Endometrial microvascular endothelial cells (primary cell): ENCODE data around the gene ATF6B. TPM values are rescaled to one million over a fixed set of nuclear protein-coding genes. Genes with fewer than 3 reads are reported as not detected.

Source experiments
- in situ Hi-C: cut with HindIII; loops from 2 replicates; pipeline ENCODE4 v1.10.0; 2017; ENCODE audit warnings: low sequenced_read_pairs, low pct_unique_long_range_greater_than_20kb; ENCODE audit errors: inconsistent ontology term
- total RNA-seq: library from RNA; depleted of rRNA; stranded (reverse); fragments of >200 nt; gene quantifications from one replicate; pipeline ENCODE4 v1.2.3, GENCODE V29; 2015; ENCODE audit errors: inconsistent ontology term

The ATF6B gene
- total RNA-seq = 23.0 TPM

GRCh38 chr6:32127717-32128592 lies at the start of gene ATF6B:
Gene ATF6B, minus strand, starts transcription at chr6:32128246. Its CDS starts 39 bp downstream, at chr6:32128207.
- in situ Hi-C loops = no loop called here

DNA sequence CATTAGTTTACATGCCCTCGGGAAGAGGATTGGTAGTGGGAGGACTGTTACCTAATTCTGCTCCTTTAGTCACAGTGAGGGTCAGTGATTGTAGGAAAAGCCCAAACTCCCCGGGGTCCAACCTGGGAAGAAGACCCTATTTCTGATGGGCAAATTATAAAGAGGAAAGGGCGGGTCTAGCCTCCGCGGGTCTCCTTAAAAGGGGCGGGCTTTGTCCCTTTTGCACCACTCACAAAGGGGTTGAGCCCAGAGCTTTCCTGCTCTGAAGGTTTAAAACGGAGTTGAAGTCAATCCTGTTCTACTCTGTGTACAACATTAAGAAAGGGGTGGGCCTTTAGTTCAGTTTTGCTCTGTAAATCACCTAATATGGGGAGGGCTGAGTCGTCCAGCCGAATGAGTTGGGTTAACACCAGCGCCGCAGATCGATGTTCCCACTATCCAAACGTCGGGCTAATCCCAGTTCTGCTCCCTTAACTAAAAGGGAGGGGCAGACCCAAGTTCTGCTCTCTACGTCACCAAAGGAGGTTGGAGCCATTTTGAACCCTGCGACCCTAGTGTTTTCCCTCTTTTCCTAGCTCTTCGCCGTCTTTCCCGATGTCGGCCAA lies 49.2 kb upstream of the ATF6B start:
- in situ Hi-C loops = no loop called here

- in situ Hi-C loops = no loop called here
Observed at GRCh38 chr6:32176476-32177182, 48.6 kb upstream of the ATF6B start.

- in situ Hi-C loops = no loop called here
Observed at GRCh38 chr6:32175711-32176475, 47.8 kb upstream of the ATF6B start, which contains the start of gene AGPAT1. Gene AGPAT1, minus strand, starts transcription at chr6:32176084. Its CDS starts 4,588 bp downstream, at chr6:32171496.

DNA sequence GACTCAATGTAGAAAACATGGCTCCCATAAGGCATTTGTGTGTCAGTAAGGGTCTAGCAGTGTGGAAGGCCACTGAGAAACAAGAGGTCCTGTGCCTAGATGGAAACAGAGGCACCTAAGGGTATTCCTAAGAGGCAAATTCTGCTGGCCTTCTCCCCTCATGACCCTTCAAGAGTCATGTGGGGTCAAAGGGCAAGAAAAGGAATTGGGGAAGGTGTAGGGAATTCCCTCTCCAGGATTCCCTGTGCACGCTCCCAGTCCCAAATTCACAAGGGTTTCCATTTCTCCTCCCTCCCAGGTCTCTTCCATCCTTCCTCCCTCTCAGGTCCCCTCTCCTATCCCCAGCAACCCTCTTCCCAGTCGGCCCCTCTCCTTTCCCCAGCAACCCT lies 47.3 kb upstream of the ATF6B start:
- in situ Hi-C loops = no loop called here

GRCh38 chr6:32174416-32174815 lies 46.4 kb upstream of the ATF6B start:
- in situ Hi-C loops = no loop called here

- in situ Hi-C loops = no loop called here
Observed at GRCh38 chr6:32173051-32173727, 45.1 kb upstream of the ATF6B start.

DNA sequence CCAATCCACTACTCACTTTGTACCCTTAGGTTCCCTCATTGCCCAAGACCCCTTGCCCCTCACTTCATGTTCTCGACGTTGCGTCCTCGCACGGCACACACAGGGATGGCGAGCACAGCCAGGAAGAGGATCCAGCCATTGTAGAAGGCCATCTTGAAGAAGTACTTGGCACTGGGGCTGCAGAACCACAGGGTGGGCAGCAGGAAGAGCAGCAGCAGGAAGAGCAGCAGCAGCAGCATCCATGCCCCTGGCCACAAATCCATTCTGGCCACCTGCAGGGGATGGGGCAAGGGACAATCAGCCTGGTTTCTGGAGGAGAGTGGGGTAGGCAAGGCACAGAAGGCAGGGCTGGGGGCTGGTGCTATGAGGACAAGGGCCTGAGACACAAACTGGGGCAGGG lies 43.2 kb upstream of the ATF6B start:
- in situ Hi-C loops = no loop called here

DNA sequence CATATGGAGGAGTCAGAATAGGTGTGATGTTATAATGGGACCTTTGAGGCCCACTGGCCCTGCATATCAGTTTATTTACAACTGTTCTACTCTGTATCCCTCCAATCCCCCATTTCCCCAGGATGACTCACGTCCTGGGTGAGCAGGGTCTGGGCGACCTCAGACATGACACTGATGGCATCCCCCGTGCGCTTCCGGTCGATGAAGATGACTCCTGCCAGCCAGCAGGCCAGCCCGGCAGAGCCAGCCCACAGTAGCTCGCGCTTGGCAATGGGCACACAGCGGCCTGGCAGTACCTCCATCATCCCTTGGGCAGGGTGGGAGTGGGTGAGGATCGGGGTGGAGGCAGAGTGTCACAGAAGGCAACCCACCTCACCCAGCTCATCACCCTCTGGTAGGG lies 42.2 kb upstream of the ATF6B start:
- in situ Hi-C loops = no loop called here

- in situ Hi-C loops = no loop called here
Observed at GRCh38 chr6:32168807-32169591, 41.0 kb upstream of the ATF6B start.

GRCh38 chr6:32168350-32168749 lies 40.3 kb upstream of the ATF6B start:
- in situ Hi-C loops = no loop called here

DNA sequence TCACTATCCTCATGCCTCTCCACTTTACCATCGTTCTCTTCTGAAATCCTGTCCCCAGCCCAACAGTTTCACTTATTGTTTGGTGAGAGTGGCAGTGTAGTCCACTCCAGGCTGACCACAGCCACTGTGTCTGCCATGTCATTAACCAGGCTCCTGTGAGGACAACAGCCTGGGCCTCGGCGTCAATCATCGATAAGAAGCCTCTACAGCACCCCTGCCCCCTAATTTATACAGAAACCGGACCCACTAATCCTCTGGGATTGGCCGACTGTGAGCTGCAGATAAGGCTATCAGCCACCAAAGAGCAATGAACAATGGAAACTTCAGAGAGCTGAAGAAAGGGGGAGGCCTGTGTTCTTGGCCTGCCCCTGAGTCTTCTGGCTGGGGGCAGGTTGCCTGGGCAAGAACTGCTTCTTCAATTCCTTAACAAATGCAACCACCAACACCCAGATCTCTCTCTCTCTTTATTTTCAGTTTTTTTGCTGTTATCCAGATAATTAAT lies 39.8 kb upstream of the ATF6B start:
- in situ Hi-C loops = no loop called here

DNA sequence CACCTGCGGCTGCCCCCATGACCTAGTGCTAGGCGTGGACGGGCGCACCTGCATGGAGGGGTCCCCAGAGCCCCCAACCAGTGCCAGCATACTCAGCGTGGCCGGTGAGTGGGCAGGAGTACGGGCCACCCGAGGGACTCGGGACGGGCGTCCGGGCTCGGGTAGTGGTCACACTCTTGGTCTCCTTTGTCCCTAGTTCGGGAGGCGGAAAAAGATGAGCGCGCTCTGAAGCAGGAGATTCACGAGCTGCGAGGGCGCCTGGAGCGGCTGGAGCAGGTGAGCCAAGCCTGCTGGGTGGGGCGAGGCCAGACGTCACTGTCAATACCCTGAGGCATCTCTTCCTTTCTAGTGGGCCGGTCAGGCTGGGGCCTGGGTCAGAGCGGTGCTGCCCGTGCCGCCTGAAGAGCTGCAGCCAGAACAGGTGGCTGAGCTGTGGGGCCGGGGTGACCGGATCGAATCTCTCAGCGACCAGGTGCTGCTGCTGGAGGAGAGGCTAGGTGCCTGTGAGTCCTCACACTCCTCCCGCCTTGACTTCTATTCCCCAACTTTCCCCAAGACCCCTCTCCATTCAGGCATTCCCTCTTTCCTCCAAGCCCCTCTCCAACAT lies 39.2 kb upstream of the ATF6B start:
- in situ Hi-C loops = no loop called here

DNA sequence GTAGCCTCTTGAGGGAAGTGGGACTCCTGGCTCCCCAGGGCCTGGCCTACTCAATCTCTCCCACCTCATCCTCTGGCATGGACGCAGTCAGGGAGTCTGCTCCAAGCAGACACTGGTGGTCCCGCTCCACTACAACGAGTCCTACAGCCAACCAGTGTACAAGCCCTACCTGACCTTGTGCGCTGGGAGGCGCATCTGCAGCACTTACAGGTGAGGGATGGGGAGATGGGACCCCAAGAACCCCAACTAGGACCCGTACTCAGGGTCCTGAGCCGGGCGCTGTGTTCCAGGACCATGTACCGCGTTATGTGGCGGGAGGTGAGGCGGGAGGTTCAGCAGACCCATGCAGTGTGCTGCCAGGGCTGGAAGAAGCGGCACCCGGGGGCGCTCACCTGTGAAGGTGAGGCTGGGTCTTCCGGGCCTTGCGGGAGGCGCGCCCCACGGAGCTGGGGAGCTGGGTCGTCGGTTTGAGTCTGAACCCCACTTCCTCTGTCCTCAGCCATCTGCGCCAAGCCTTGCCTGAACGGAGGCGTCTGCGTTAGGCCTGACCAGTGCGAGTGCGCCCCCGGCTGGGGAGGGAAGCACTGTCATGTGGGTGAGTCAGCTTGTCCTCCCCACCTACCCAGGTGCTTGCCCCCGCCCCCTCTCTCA lies 38.5 kb upstream of the ATF6B start:
- in situ Hi-C loops = no loop called here

DNA sequence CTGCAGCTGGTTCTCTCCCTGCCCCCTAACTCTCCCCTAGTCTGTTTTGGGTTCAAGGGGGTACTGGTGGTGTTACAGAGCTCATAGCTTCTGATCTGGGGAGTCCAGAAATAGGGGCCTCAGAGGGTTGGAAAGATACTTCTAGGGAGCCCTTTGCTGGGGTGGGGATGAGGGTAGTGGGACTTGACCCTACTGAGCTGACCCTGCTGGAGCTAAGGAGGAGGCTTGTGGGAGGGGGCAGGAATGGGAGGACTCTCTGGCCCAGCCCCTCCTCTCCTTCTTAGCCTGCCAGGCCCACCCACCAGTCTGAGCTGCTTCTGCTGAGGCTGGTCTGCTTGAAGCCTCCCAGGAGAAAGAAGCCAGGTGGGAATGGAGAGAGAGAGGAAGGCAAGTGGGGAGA lies 36.2 kb upstream of the ATF6B start, which contains the start of gene EGFL8:
Gene EGFL8 (plus strand): TSS at position 301 of the 400 bp plus-strand sequence. CDS start 1,571 bp downstream, outside the sequence.
- in situ Hi-C loops = no loop called here

DNA sequence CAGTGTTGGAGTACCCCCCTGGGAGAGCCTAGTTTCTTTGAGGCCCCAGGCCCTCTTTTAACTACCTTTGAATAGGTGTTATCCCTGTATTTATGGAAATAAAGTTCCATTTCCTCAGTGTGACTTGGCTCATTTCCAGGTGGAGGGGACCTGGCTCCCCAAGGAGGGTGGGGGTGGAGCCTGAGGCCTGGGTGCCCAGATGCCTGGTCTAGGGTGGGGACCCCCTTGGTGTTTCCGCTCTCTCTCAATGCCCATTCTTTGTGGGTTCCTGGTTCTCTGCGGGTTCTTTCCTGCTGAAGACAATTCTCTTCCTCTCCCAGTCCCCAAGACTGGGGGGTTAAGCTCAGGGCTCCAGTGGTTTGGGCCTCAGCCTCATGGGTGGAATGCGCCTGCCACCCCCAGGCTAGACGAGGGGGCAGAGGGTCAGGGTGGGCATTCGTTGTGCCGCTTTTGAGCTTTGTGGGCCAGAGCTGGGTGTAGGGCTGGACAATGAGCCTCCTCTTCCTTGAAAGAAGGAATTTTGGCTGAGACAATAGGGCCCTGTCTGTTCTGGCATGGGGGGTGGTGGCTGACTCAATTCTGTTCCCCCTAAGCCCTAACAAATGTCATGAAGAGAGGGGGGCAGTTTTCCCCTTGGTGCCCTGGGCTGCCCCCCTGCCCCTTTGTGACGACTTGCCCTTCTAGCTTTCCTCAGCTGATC lies 35.7 kb upstream of the ATF6B start:
- in situ Hi-C loops = no loop called here
